A172 (cell line): ENCODE data around the gene PLEKHA6. TPM values are rescaled to one million over a fixed set of nuclear protein-coding genes. Genes with fewer than 3 reads are reported as not detected.
"Not testable (repeated sequence)": the region's sequence is repeated elsewhere in the genome, so short reads cannot be mapped to it uniquely, and the experiment has no call there.

ENCODE experiments used
- DNase-seq: peaks from one replicate; pipeline ENCODE4 v3.0.0-alpha.2; 2015; ENCODE audit warnings: low spot score
- total RNA-seq: library from RNA; depleted of rRNA; stranded (reverse); fragments of >200 nt; shearing (Covaris generic); gene quantifications from 2 replicates; pipeline ENCODE4 v1.2.3, GENCODE V29; 2014

PLEKHA6 gene
- total RNA-seq, 1 experiment from 2014 or later = 0.02 TPM

DNA sequence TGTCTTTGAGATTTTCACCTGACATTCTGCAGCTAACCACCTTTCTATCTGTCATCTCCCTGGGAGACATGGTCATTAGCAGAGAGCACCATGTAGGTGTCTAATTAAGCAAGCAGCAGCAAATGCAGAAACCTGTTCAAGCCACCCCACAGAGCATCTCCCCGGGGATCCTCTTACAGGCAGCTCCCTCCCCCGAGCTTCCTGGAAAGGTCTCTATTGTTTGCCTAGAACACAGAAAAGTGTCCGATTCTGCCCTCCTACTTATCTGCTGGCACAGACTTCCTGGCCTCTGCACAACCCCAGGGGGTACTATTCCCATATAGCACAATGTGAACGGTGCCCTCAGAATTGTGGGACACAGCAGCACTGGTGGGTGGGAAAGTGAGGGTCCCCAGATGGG lies 46.1 kb downstream of the PLEKHA6 start:
- DNase-seq = no peak

DNA sequence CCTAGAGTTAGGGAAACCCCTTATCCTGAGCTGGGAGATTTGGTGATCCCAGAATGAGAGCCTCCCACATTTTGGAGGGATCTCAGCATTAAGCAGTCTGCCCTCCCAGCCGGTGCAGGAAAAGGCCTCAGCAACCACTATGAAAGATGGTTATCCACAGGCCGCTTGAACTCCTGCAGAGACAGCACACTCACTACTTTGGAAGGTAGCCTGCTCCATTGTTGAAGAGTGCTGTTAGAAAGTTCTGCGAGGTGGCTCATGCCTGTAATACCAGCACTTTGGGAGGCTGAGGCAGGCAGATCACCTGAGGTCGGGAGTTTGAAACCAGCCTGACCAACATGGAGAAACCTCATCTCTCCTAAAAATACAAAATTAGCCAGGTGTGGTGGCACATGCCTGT lies 48.8 kb downstream of the PLEKHA6 start:
- not testable (repeated sequence) for DNase-seq

DNA sequence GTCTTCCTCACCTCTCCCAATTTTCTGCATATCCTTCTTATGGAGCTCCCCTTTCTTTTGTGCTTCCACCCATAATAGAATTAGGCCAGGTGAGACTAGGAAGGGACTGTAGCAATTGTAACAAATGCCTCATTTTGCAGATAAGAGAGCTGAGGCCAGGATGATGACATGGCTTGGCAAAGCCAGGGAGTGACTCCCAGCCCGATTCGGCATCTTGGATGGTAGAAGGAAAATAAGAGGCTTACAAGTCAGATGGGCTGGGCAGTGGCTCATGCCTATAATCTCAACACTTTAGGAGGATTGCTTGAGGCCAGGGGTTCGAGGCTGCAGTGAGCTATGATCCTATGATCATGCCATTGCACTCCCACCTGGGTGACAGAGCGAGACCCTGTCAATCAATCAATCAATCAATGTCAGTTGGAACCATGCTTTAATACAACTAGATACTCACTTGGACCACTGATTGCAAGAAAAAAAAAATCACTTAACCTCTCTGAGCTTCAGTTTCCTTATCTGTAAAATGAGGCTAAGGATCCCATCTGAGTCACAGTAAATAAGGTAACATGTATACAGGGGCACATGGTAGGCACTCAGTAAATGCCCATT lies 51.6 kb downstream of the PLEKHA6 start:
- no peak for DNase-seq

GRCh38 chr1:204307334-204307883 lies 52.3 kb downstream of the PLEKHA6 start:
- DNase-seq = no peak

- no peak for DNase-seq
Measured at GRCh38 chr1:204306076-204306475, 53.7 kb downstream of the PLEKHA6 start.

DNA sequence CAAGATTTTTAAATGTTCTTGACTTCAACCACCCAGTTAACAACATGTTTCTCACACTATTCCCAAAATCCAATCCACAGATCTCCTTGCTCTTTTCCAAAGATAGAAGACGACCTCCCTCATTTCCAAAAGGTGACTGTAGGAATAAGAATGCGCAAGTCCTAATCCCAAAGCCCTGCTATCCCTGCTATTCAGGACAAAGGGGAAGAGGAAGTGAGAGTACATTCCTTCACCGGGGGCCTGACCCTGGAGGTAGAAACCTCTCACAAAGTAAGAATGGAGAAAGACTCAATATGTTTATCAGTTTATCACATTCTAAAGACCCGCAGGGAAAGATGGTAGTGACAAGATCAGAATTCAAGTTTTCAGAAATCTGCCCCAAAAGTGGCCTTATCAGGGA lies 55.7 kb downstream of the PLEKHA6 start:
- DNase-seq = no peak

DNA sequence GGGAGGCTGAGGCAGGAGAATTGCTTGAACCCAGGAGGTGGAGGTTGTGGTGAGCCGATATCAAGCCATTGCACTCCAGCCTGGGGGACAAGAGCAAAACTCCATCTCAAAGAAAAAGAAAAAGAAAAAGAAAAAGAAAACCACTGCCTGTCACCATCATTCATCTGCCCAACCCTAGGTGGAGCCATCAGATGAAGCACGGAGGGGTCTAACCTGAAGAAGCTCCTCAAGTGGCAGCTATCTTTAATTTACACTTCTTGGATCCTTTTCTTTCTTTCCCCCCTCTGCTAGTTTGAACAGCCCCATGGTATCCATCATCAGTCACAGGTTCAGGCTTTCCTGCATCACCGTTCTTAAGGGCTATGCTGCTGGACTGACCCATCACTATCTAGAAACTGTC lies 57.0 kb downstream of the PLEKHA6 start:
- no peak for DNase-seq

- no peak for DNase-seq
Measured at GRCh38 chr1:204301171-204301957, 58.4 kb downstream of the PLEKHA6 start.

- no peak for DNase-seq
Measured at GRCh38 chr1:204299814-204300365, 59.8 kb downstream of the PLEKHA6 start.

- peak; percentile 64 for DNase-seq
Measured at GRCh38 chr1:204296431-204296988, 63.2 kb downstream of the PLEKHA6 start.

DNA sequence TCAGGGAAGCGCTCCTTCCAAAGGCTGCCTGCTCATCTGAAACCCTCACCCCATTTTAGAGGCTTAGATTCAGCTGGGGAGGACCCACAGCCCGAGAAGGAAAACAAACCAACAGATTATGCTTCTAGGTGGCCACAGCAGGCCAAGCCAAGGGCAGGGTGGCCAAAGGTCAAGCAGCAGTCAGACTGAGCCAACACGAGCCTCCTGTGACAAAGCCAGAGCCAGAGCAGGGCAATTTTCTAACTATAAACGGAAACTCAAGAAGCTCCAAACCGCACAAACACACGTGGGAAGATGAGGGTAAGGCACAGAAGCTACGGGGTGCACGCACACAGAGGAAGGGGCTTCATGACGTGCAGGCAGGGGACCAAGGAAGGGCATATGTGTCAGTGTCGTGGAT lies 64.1 kb downstream of the PLEKHA6 start:
- DNase-seq = no peak

- peak; percentile 90 for DNase-seq
Measured at GRCh38 chr1:204294357-204294756, 65.4 kb downstream of the PLEKHA6 start.

DNA sequence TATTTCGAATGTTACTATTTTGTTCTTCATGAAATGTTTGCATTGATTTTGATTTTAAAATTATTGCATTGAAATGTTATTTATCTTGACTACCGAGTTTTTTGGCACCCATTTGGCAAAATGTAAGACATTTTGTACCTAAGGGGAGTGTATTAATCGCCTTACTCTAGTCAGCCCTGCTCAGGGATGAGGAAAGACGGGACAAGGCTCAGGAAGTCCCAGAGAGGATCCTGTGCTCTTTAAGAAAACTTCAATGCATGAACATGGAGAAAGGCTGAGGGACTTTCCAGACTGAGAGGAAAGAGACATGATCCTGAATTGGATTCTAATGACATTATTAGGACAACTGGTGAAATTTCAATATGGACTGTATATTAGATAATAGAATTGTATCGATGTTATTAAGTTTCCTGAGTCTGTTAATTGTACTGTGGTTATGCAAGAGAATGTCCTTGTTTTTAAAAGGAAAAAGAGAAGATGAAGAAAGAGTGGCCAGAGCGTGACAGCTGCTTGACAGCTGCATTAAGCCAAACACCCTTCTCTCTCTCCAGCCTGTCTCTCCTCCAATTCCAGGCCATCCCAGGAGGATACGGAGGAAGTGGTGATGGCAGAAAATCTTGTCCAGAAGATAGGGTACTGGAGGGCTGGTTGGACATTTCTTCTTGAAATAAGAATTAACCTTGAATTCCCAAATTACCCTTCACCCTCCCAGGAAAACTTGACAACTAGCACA lies 66.0 kb downstream of the PLEKHA6 start:
- DNase-seq = no peak

- no peak for DNase-seq
Measured at GRCh38 chr1:204292740-204293139, 67.0 kb downstream of the PLEKHA6 start.

GRCh38 chr1:204289280-204289679 lies 70.4 kb downstream of the PLEKHA6 start:
- DNase-seq = no peak

GRCh38 chr1:204288021-204288588 lies 71.6 kb downstream of the PLEKHA6 start:
- no peak for DNase-seq

- no peak for DNase-seq
Measured at GRCh38 chr1:204287466-204287891, 72.2 kb downstream of the PLEKHA6 start.

GRCh38 chr1:204286831-204287421 lies 72.8 kb downstream of the PLEKHA6 start:
- peak; percentile 20 for DNase-seq

DNA sequence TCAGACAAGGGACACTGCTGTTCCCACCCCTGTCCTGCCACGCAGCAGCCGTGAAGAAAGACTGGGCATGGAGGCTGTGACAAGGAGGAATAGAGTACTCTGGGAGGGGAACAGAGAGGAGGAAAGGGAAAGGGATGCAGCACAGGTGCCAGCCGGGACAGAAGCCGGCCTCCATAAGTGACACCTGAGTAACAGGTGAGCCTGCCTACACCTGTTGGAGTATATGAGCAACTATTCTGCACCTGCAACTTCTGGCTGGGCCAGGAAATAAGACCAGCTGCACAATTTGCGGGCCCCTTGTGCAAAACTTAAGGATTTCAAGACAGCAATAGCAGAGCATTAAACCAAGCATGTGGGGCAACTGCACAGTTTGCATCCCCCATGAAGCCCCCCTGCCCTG lies 73.4 kb downstream of the PLEKHA6 start:
- DNase-seq = no peak

- no peak for DNase-seq
Measured at GRCh38 chr1:204285436-204286305, 74.1 kb downstream of the PLEKHA6 start.
